Endothelial cell of umbilical vein (primary cell): ENCODE data around the gene FAHD1.

ENCODE experiments used
- EZH2 ChIP-seq: IDR thresholded peaks from 2 replicates; pipeline ENCODE4 v1.6.1; 2012; ENCODE audit warnings: borderline replicate concordance, low read depth, mild to moderate bottlenecking, moderate library complexity, low read length, inconsistent platforms; ENCODE audit not compliant: severe bottlenecking
- FOS ChIP-seq: IDR thresholded peaks from 2 replicates; pipeline ENCODE4 v1.6.1; 2011; ENCODE audit warnings: mild to moderate bottlenecking, low read length, moderate library complexity, borderline replicate concordance; ENCODE audit not compliant: insufficient read depth
- JUN ChIP-seq: IDR thresholded peaks from 2 replicates; pipeline ENCODE4 v1.6.1; 2011; ENCODE audit warnings: borderline replicate concordance, low read depth; ENCODE audit not compliant: insufficient read length, insufficient read depth
- MYC ChIP-seq: IDR thresholded peaks from one replicate; pipeline ENCODE4 v1.6.1; 2011; ENCODE audit warnings: mild to moderate bottlenecking, low read depth, low read length
- POLR2A ChIP-seq: IDR thresholded peaks from 2 replicates; pipeline ENCODE4 v1.6.1; 2012; ENCODE audit warnings: low read depth, mild to moderate bottlenecking, control low read depth, low read length
- POLR2AphosphoS5 ChIP-seq: IDR thresholded peaks from 2 replicates; pipeline ENCODE4 v1.6.1; 2012; ENCODE audit warnings: low read depth, mild to moderate bottlenecking, control low read depth, low read length, moderate library complexity; ENCODE audit not compliant: insufficient read depth
- TF ChIP-seq, protein P1 (sequence below), 2 donors: IDR thresholded peaks; 1 replicate in 1 of 2; 2 replicates in 1 of 2; pipeline ENCODE4 v1.5.1; 2011; ENCODE audit warnings: low read length in 2 of 2, mild to moderate bottlenecking in 2 of 2, moderate library complexity in 2 of 2, control low read depth in 1 of 2, inconsistent platforms in 1 of 2, low read depth in 1 of 2; ENCODE audit not compliant: insufficient read depth in 1 of 2; ENCODE audit errors: extremely low read depth in 1 of 2
- TF ChIP-seq, protein P2 (sequence below): IDR thresholded peaks from 2 replicates; pipeline ENCODE4 v1.6.1; 2011; ENCODE audit not compliant: insufficient read depth, insufficient read length

DNA sequence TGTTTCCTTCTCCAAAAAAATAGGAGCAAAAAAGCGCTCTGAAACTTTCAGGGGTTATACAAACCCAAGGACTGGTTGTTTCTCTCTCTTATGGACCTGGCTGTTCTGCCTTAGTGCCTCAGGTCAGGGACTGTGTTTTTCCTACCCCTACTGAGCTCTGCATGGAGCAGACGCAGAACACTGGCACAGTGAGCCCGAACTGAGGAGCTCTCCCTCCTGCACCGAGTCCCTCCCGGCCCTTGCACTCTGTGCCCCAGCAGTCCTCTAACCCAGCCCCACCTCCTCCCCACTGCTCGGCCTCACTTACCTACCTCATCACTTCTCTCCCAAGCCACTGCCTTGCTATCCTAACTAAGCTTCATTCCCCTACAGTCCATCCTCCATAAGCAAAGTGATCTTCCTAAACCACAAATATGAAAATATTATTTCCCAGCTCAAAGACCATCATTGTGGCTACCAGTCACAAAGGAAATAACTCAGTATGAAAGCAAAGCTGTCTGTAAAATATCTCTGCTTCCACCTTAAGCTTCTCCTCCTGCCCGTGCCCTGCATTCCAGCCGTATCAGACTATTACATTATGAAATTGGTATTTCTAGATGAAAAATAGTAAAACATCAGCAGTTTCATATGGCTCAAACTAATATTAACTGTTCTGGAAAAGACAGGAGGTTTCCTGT is 31.3 kb downstream of the FAHD1 start:
- TF ChIP-seq, protein P1, sequence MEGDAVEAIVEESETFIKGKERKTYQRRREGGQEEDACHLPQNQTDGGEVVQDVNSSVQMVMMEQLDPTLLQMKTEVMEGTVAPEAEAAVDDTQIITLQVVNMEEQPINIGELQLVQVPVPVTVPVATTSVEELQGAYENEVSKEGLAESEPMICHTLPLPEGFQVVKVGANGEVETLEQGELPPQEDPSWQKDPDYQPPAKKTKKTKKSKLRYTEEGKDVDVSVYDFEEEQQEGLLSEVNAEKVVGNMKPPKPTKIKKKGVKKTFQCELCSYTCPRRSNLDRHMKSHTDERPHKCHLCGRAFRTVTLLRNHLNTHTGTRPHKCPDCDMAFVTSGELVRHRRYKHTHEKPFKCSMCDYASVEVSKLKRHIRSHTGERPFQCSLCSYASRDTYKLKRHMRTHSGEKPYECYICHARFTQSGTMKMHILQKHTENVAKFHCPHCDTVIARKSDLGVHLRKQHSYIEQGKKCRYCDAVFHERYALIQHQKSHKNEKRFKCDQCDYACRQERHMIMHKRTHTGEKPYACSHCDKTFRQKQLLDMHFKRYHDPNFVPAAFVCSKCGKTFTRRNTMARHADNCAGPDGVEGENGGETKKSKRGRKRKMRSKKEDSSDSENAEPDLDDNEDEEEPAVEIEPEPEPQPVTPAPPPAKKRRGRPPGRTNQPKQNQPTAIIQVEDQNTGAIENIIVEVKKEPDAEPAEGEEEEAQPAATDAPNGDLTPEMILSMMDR (IDR thresholded peaks at IDR 0.05; ENCODE audit: extremely low read depth in 1 of 2, insufficient read depth in 1 of 2, low read depth in 1 of 2, low read length in 2 of 2), result no peak
- peak; percentile 36 for TF ChIP-seq EZH2
- TF ChIP-seq POLR2A, result no peak
- TF ChIP-seq JUN, result no peak
- TF ChIP-seq, protein P2, sequence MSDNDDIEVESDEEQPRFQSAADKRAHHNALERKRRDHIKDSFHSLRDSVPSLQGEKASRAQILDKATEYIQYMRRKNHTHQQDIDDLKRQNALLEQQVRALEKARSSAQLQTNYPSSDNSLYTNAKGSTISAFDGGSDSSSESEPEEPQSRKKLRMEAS, result no peak
- TF ChIP-seq POLR2AphosphoS5, result no peak
- TF ChIP-seq MYC, result no peak
- TF ChIP-seq FOS, result no peak
